GM12874 (cell line): ENCODE data around the gene NRXN3.

Source experiments
- CTCF ChIP-seq: IDR thresholded peaks from 2 replicates; pipeline ENCODE4 v1.5.1; 2011; ENCODE audit warnings: low read depth, mild to moderate bottlenecking, control low read depth, low read length, moderate library complexity; ENCODE audit not compliant: insufficient read depth

Gene NRXN3

DNA sequence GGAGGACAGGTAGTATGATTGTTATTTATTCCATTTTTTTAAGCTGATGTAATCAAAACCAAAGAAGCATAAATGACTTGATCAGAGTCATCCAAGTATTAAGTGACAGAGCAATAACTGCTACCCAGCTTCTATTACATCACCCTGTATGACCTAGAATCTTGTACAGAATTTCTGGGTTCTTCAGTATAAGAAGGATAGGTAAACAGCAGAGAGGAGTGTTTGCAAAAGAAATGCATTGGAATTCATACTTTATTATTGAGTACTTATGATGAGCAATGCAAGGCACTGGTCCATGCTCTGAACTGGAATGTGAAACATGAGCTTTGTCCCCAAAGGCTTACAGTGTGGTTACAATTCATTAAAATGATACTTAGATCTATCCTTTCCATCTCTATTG lies 1124.3 kb downstream of the NRXN3 start:
- TF ChIP-seq CTCF = no peak

DNA sequence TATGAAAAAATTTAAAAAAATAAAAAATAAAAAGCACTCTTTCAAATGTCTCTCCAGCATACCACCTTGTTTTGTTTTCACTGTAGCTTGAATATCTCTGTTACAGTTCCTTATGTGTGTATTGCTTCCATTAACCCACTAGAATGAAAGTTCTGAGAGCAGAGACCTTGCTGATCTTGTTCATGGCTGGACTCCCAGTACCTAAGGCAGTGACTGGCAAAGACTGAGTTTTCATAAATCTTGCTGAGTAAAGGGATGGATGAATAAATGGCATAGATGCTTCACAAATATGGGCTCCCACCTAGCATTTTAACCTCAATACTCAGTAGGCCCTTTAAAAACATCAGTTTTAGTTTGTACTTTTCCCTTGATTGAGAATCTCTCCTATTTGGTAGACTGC lies 1125.2 kb downstream of the NRXN3 start:
- TF ChIP-seq CTCF = no peak

DNA sequence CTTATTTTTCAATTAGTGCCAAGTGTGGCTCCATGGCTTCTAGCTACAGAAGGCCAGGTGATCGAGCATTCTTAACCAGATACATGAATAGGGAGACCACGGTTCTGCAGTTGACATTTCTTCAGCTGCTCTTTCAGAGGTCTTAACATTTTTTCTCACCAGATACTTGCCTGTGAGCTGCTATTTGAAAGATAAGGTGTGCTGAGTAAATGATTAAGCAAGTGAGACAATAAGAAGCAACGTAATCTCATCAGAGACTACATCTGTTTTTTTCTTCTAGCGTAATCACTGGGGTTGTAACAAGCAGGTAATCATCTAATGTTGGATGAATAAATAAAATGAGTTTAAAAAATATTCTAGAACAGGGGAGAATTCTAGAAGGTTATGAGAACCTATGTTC lies 1128.2 kb downstream of the NRXN3 start:
- TF ChIP-seq CTCF = no peak

- TF ChIP-seq CTCF = no peak
Observed at GRCh38 chr14:79299162-79299561, 1129.0 kb downstream of the NRXN3 start.

GRCh38 chr14:79304279-79304678 lies 1134.1 kb downstream of the NRXN3 start:
- TF ChIP-seq CTCF = no peak

- TF ChIP-seq CTCF = no peak
Observed at GRCh38 chr14:79306546-79306945, 1136.4 kb downstream of the NRXN3 start.

GRCh38 chr14:79318371-79318770 lies 1148.2 kb downstream of the NRXN3 start:
- TF ChIP-seq CTCF = no peak

DNA sequence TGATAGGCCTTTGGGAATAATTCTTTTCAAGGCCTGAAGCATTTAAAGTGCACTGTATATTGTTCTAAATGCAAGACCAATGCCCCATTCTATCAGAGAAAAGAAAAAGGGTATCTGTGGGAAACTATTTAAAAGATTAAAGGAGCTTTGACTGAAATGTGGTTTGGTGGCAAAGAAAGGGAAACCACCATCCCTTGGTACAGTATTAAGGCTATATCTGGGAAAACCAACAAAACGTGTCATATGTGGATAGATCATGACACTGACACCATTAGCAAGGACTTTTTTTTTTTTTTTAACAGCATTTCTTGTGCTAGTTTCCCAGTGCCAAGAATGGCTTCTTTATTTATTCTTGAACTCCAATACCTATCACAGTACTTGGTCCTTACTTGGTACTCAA lies 1150.4 kb downstream of the NRXN3 start:
- no peak for TF ChIP-seq CTCF
